Stimulated activated CD8-positive, alpha-beta memory T cell treated with anti-CD3 and anti-CD28 coated beads, Interleukin-7, amount 100 ng/mL, for 24 hours (primary cell): Measurements from ENCODE around the gene PSMA4.
A peak's percentile ranks its signal among the peaks of the same experiment; 100 is the strongest.
"Not testable (repeated sequence)": the region's sequence is repeated elsewhere in the genome, so short reads cannot be mapped to it uniquely, and the experiment has no call there.

Experiments
- DNase-seq: peaks from one replicate; pipeline ENCODE4 v3.0.0-alpha.2; 2020; ENCODE audit warnings: low read depth

Gene PSMA4

DNA sequence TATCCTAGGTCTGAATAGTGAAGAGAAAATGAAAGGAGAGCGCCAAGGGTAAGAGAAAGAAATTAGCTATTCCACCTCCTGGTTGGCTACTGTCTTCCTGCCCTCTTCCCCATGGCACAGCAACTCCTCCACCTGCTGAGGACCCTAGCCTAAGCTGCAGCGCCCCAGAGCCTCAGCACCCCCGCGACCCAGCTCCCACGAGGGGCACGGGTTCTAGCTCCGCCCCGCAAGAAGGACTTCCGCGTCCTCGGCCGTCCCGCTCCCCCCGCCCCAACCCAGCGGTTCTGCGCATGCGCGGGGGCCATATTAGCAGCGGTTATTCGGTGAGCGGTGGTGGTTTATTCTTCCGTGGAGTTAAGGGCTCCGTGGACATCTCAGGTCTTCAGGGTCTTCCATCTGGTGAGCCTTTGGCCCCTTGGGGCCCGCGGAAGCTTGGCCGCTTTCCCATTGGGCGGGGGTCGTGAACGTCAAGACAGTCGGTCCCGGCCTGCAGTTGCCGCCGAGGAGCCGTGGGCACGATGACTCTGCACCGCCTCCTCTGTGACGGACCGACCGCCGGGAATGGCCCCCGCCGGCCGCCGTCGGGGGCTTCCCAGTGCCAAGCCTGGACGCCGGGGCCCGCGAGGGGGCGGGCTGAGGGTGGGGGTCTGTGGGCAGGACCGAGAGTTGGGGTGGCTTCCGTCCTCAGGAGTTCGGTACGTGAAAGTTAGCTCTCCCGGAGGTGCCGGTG is at the start of gene PSMA4:
PSMA4 (plus strand) TSS at position 304 of the 730 bp plus-strand sequence. CDS start 1,484 bp downstream, outside the sequence.
- peak; percentile 92 for DNase-seq

DNA sequence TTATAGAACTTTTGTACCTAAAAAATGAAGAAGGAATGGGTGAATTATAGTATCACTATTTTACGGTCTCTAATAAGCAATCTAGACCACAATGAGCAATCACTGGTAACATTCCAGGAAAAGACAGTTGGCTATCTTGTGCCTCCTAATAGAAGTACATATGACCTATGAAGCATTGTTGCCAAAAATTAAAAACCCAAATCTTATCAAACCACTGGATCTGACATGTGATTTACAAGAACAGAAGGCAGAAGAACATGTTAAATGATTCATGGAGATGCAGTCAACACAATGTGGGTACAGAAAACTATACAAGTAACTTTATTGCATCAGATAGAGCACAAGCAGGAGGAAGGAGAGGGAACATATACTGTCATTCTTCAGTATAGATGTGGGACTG is 47.4 kb upstream of the PSMA4 start:
- DNase-seq = no peak

DNA sequence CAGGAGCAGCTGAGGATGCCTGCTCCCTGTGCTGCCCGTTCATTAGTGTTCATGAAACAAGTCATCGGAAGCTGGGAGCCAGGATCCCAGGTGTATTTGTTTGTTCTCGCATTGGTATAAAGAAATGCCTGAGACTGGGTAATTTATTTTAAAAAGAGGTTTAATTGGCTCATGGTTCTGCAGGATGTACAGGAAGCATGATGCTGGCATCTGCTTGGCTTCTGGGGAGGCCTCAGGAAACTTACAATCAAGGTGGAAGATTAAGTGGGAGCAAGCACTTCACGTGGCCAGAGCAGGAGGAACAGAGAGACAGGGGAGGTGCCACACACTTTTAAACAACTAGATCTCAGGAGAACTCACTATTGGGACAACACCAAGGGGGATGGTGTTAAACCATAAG is 38.4 kb upstream of the PSMA4 start:
- DNase-seq = no peak

GRCh38 chr15:78502641-78503040 is 37.6 kb upstream of the PSMA4 start:
- DNase-seq = no peak

DNA sequence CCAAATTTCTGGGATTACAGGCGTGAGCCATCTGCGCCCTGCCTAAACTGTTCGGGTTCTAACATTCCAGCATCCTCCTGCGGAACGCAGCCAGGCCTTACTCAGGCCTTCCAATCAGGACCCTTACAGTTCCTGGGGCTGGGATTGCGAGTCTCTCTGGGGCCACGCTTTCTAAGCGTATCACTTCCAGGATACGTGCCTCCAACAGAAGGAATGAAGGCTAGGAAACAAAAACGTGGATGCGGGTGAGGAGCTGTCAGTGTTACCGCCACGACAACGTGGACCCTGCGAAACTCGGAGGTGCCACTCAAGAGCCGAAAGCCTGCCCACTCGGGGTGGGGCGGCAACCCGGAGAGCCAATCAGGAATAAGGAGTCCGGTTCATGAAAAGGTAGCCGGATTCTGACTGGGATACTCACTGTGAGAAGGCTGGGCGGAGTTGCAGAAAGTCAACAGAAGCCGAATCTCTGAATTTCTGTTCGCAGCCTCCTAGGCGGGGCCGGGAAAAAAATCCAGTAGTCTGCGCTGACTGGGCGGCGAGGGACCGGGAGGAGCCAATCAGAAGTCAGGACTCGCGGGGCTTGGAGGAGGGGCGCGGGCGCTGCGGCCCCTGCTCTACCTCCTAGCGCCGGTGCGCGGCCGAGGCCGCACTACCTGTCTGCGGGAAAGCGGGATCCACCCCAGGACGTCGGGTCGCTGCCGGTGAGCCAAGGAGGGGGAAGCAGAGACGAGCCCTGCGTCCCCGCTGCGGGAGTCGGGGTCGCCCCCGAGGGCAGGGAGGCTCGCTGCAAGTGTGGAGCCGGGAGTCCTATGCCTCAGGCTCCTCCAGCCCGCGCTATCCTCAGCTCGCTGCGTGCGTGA is 33.0 kb upstream of the PSMA4 start, which contains the start of gene HYKK:
HYKK (plus strand) TSS at position 607 of the 860 bp plus-strand sequence. CDS start 5,512 bp downstream, outside the sequence.
- peak; percentile 48 for DNase-seq

DNA sequence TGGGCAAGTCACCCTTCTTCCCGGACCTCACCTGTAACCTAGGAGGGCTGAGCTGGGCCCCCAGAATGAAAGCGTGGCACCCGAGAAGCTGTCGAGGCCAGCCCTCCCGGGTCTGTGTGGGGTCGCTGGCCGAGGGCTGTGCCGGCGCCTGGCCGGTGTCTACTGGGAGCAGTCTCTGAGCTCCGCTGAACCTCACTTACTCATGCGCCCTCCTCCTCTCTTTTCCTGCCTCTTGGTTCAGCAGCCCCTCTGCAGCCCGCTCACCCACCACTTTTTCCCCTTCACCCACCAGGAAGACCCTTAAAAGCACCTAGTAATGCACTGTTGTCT is 32.4 kb upstream of the PSMA4 start:
- no peak for DNase-seq

DNA sequence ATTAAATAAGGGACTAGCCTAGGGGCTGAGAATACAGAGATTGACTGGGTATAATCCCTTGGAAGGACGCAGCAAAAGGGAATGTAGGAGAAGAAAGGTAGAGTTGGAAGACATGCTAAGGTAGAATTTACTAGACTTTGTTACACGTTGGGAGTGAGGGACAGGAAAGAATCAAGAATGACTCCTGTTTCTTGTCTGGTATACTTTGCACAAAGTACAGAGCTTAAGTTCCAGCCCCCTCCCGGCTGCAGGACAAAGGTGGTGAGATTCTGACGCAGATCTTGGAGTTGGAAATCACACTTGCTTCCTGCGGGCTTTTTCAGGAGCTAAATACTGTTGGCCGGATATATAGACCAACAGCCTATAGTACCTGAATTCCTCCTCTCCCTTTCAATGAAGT is 32.0 kb upstream of the PSMA4 start:
- no peak for DNase-seq

DNA sequence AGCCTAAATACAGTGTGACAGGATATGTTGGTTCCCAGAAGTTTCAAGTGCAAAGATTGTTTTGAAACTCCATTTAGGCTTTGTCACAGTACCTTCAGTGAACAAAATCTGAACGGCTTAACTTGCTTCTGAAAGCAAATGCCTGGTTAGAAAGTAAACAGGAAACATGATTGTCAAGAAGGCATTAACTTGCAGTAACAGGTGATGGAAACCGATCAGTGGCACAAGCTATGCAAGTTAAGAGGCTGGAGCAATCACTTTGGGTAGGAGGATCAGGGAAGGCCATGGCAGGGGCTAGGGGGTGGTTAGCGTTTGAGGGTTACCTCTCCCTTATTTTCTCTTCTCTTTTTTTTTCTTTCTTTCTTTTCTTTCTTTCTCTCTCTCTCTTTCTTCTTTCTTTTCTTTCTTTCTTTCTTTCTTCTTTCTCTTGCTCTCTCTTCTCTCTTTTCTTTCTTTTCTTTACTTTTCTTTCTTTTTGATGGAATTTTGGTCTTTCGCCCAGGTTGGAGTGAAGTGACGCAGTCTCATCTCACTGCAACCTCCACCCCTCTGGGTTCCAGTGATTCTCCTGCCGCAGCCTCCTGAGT is 30.4 kb upstream of the PSMA4 start:
- DNase-seq = no peak

DNA sequence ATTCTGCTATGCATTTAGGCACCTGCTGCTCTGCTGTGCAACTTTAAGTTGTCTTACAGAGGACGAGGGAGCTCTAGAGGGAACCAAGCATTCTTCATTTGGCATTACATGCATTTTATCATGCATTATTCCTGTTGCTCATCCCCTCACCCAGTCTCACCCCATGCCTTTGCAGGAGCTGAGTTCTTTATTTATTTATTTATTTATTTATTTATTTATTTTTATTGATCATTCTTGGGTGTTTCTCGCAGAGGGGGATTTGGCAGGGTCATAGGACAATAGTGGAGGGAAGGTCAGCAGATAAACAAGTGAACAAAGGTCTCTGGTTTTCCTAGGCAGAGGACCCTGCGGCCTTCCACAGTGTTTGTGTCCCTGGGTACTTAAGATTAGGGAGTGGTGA is 20.2 kb upstream of the PSMA4 start:
- not testable (repeated sequence) for DNase-seq

- no peak for DNase-seq
These were observed 16.0 kb upstream of the PSMA4 start for GRCh38 chr15:78524230-78524629.

GRCh38 chr15:78527325-78527724 is 12.9 kb upstream of the PSMA4 start:
- DNase-seq = no peak

DNA sequence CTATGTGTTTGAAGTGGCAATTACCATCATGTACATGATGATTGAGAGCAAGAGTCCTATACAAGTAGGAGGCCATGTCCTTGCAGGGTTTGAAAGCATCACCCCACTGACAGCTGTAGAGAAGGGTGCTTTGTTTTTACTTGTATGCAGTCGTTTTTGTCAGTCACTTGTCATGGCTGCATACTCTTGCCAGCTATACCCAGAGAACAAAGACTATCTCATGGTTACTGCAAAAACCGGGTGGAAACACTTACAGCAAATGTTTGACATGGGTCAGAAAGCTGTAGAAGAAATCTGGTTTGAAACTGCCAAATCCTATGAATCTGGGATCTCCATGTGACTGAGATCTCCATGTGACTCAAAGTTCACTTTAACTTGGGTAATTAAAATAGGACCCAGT is 6.9 kb upstream of the PSMA4 start:
- no peak for DNase-seq

DNA sequence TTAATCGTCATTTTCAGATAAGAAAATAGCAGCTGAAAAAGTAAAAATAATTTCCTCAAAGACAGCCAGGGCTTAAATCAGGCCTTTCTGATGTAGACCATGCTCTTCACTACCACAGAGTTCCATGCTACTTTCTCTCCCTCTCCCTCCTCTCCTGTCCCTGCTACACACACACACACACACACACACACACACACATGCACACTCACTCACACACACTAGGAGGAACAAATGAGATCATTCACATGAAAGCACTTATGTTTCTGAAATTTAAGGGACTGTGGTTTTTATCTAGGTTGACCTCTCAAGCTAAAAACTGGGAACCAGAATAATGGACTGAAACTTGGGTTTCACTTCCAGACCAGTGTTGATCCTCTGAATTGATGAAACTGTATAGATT is 4.1 kb upstream of the PSMA4 start:
- no peak for DNase-seq

DNA sequence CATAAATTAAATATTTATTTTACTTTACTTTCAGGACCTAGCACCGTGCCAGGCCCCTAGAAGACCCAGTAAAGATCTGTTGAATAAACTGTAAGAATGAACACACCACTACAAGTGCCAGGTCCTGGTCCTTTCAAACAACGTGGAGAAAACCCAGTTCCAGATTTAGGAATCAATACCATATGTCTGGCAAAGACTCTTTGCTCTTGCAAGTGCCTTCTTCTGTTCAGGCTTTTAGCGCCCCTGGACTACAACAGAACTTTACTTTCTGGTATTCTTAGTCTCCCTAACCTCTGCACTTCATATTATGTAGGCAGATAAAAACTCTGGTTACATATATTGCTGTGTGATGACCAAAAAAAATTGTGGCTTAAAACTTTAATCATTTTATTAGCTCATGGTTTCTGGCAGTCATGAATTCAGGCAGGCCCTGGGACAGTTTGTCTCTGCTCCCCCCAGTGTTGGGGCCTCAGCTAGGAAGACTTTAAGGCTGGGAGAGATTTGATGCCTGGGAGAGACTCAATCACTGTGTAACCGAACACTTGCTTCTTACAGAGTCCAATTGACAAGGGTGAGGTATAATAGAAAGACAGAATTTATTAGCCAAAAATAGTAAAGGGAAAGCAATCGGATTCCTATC is 2.9 kb upstream of the PSMA4 start:
- no peak for DNase-seq

DNA sequence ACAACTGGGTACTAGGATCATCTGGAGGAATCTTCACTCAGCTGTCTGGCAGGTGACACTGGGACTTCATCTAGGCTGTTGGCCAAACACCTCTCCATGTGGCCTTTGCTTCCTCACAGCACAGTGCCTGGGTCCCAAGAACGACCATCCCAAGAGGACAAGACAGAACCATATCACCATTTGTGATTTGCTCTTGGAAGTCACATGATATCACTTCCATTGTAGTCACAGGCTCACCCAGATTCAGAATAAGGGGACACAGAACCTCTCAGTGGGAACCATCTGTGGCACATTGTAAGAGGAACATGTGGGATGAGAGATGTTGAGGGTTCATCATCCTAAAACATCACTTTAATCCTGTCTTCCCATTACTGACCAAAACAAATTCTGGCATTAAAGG is 1.9 kb upstream of the PSMA4 start:
- DNase-seq = no peak

- DNase-seq = not testable (repeated sequence)
These were observed 642 bp upstream of the PSMA4 start for GRCh38 chr15:78539464-78540140.

GRCh38 chr15:78540871-78541743 is 863 bp downstream of the PSMA4 start:
- no peak for DNase-seq

- no peak for DNase-seq
These were observed 1.4 kb downstream of the PSMA4 start for GRCh38 chr15:78541744-78542034.

DNA sequence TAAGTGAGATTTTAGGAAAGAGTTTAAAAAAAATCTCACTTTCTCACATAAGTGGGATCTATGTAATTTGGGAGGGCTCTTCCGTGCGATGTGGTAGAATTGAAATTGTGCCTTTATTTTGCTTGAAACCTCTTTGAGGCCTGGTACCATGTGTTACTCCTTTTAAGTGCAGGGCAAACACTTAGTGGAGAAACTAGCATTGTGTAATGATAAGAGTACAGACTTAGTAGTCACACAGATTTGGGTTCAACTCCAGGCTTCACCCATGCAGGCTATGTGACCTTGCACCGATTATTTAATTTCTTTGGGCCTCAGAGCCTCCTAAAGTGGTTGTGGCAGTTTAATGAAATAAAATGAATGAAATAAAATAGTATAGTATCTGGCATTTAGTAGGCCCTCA is 2.4 kb downstream of the PSMA4 start:
- DNase-seq = no peak

DNA sequence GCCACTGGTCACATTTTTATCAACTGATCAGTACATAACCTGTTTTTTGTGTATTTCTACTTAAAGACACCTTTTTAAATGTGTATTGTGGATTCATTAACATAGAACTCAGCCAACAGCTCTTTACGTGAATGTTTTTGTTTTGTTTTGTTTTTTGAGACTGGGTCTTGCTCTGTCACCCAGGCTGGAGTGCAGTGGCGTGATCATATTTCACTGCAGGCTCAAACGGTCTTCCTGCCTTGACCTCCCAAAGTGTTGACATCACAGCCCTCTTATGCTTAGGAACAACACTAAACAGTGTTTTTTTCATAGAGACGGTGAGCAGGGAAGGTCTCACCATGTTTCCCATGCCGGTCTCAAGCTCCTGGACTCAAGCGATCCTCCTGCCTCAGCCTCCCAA is 9.9 kb downstream of the PSMA4 start:
- no peak for DNase-seq

DNA sequence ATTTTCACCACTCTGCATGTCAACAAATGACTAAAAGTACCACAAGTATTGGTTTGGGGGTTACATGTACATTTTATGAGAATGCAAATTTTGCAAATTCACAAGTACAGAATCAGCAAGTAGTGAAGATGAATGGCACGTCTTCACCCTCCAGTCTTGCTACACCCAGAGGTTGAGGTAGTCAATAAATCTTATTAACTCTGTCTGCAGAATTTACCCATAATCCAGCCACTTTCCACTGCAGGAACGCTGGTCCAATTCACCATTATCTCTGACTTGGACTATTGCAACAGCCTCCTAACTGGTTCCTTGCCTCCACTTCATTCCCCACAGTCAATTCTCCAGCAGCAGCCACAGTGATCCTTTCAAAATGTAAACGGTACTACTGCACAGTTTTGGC is 10.6 kb downstream of the PSMA4 start:
- no peak for DNase-seq
